GM13976 (cell line): Measurements from ENCODE around the gene MST1.

Experiments
- DNase-seq: peaks from one replicate; pipeline ENCODE4 v3.0.0; 2012; ENCODE audit warnings: low spot score
- in situ Hi-C: fragments of 300-500 bp; cut with MboI; formaldehyde crosslinking; loops from one replicate; pipeline ENCODE4 v1.12.0; 2022; ENCODE audit warnings: low sequenced_read_pairs, mixed read lengths, inconsistent platforms; ENCODE audit not compliant: unreplicated experiment
- TF ChIP-seq, protein P1 (sequence below): IDR thresholded peaks from 2 replicates; pipeline ENCODE4 v1.5.1; 2012; ENCODE audit warnings: borderline replicate concordance, mild to moderate bottlenecking; ENCODE audit not compliant: insufficient read depth; ENCODE audit errors: extremely low read depth, missing control alignments, control extremely low read depth

MST1 gene

DNA sequence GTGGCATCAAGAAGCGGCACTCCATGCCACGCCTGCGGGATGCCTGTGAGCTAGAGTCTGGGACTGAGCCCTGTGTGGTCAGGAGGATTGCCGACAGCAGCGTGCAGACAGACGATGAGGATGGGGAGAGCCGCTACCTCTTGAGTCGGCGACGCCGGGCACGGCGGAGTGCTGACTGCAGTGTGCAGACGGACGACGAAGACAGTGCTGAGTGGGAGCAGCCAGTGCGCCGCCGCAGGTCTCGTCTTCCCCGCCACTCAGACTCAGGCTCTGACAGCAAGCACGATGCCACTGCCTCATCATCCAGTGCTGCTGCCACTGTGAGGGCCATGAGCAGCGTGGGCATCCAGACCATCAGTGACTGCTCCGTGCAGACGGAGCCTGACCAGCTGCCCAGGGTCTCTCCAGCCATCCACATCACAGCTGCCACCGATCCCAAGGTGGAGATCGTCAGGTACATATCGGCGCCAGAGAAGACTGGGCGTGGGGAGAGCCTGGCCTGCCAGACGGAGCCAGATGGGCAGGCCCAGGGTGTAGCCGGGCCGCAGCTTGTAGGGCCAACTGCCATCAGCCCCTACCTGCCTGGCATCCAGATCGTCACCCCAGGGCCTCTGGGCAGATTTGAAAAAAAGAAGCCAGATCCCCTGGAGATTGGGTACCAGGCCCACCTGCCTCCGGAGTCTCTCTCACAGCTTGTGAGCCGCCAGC lies 31.9 kb downstream of the MST1 start:
- TF ChIP-seq, protein P1, sequence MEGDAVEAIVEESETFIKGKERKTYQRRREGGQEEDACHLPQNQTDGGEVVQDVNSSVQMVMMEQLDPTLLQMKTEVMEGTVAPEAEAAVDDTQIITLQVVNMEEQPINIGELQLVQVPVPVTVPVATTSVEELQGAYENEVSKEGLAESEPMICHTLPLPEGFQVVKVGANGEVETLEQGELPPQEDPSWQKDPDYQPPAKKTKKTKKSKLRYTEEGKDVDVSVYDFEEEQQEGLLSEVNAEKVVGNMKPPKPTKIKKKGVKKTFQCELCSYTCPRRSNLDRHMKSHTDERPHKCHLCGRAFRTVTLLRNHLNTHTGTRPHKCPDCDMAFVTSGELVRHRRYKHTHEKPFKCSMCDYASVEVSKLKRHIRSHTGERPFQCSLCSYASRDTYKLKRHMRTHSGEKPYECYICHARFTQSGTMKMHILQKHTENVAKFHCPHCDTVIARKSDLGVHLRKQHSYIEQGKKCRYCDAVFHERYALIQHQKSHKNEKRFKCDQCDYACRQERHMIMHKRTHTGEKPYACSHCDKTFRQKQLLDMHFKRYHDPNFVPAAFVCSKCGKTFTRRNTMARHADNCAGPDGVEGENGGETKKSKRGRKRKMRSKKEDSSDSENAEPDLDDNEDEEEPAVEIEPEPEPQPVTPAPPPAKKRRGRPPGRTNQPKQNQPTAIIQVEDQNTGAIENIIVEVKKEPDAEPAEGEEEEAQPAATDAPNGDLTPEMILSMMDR, result no peak
- in situ Hi-C loops, result no loop called here
- no peak for DNase-seq

- in situ Hi-C loops, result no loop called here
These were observed 32.6 kb downstream of the MST1 start for GRCh38 chr3:49656541-49657112.

DNA sequence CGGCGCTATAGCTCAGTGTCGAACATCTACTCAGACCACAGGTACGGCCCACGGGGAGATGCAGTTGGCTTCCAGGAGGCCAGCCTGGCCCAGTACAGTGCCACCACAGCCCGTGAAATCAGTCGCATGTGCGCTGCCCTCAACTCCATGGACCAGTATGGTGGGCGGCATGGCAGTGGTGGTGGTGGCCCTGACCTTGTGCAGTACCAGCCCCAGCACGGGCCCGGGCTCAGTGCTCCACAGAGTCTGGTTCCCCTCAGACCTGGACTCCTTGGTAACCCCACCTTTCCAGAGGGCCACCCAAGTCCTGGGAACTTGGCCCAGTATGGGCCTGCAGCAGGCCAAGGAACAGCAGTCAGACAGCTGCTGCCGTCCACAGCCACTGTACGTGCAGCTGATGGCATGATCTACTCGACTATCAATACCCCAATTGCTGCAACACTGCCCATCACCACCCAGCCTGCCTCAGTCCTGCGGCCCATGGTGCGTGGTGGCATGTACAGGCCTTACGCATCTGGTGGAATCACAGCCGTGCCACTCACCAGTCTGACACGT lies 33.5 kb downstream of the MST1 start:
- in situ Hi-C loops, result no loop called here
- DNase-seq, result no peak
- TF ChIP-seq, protein P1, result no peak

More at GRCh38 chr3:49656541-49657112, 32.6 kb downstream of the MST1 start:
- no peak for DNase-seq
- TF ChIP-seq, protein P1, result no peak

GRCh38 chr3:49654955-49655556 lies 34.2 kb downstream of the MST1 start:
- TF ChIP-seq, protein P1, result no peak
- DNase-seq, result no peak
- in situ Hi-C loops, result no loop called here

DNA sequence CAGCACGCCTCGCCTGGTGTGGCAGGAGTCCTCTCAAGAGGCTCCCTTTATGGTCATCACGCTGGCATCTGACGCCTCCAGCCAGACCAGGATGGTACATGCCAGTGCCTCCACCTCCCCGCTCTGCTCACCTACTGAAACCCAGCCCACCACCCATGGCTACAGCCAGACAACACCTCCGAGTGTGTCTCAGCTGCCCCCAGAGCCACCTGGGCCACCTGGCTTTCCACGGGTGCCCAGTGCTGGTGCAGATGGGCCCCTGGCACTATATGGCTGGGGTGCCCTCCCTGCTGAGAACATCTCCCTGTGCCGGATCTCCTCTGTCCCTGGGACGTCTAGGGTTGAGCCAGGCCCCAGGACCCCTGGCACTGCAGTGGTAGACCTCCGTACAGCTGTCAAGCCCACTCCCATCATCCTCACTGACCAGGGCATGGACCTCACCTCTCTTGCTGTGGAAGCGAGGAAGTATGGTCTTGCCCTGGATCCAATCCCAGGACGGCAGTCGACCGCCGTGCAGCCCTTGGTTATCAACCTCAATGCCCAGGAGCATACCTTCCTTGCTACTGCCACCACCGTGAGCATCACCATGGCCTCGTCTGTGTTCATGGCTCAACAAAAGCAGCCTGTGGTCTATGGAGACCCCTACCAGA lies 35.0 kb downstream of the MST1 start:
- in situ Hi-C loops, result no loop called here
- no peak for DNase-seq
- TF ChIP-seq, protein P1, result no peak

GRCh38 chr3:49653621-49654020 lies 35.7 kb downstream of the MST1 start:
- DNase-seq, result no peak
- TF ChIP-seq, protein P1, result no peak
- in situ Hi-C loops, result no loop called here
